Left renal cortex interstitium (tissue), 4 donors: ENCODE data around the gene ZNF446. TPM values are rescaled to one million over a fixed set of nuclear protein-coding genes. Genes with fewer than 3 reads are reported as not detected.
A peak's percentile ranks its signal among the peaks of the same experiment; 100 is the strongest.
"Not testable (repeated sequence)": the region's sequence is repeated elsewhere in the genome, so short reads cannot be mapped to it uniquely, and the experiment has no call there.

ENCODE experiments used
- DNase-seq, 4 donors: peaks; one replicate each; pipeline ENCODE4 v3.0.0-alpha.2; 2013; ENCODE audit warnings: low read depth in 4 of 4, low spot score in 2 of 4, missing footprints in 1 of 4
- polyA plus RNA-seq, 4 donors: library from polyadenylated mRNA; unstranded; fragments of 120-200 nt; gene quantifications; one replicate each; pipeline ENCODE4 v1.2.1, GENCODE V29; 2013; ENCODE audit not compliant: insufficient read length in 4 of 4

The ZNF446 gene
- 10 to 100 TPM; 12.4 to 24.5 (median 17.9) TPM for polyA plus RNA-seq

DNA sequence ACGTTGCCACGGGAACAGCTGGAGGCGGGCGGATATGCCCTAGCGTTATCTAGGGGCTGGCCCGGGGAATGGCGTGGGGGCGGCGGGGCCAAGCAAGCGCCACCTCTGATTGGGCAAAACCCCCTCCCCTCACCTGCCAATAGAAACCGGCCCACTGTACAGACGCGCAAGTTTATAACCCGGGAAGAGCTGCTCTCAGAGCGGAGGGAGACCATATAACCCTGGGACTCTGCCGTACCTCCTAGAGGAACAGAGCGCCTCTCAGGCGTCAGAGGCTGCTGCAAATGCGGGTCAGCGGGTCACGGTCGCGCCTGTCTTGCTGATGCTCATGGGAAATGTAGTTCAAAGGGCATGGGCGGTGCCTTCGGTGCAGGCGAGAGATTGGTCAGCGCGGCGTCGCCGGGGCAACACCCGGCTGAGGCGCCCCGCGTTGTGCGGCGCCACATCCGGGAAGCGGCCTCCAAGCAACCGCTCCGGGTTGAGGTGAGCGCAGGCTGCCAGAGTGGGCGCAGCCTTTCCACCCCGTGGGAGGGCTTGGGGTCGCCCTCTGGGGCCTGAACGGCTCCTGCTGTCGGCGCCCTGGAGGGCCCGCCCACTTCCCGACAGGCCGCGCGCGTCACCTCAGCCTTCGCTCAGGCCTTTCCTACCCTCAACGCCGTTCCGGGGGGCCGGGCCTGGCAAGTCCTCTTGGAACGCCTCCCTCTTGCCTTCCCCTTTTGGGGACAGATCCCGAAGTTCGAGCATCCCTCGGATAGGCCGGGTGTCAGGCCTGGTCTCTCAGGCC, at the start of gene ZNF446:
Gene ZNF446, plus strand, starts transcription at position 639 of the 784 bp plus-strand sequence. CDS start 867 bp downstream, outside the sequence.
- DNase-seq, result peak; percentile 93 to 97 (median 94)

DNA sequence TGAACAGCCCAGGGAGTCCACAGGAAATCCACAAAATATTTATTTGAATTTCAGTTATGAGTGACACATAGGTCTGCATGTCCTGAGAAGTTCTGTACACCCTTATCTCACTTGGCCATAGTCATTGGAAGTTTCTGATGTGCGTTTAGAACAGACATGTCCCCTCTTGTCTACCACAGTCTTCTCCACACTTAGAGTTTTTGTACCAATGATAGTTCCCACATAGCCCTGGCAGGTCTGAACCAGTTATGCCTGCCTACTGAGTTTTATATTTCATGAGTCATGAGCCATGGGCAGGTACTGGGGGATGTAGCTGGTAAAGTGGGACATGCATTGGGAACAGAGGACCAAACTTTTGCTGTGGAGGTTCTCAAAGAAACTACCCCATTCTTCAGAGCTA, 47.5 kb upstream of the ZNF446 start:
- no peak for DNase-seq

DNA sequence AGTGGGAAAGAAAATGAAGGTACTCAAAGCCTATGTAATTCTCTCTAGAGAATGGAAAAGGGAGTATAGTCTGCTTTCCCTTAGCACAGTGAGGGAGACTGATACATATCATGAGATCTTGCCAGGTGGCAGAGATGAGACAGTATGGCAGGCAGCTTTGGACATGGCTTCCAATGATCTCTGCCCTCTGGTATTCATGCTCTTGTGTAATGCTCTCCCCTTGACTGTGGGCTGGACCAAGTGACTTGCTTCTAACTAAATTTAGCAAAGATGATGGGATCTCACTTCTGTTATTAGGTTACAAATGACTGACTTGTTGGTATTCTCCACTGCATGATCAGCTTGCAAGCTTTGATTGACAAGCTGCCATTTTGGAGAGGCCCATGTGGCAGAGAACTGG, 46.4 kb upstream of the ZNF446 start:
- DNase-seq, result no peak

DNA sequence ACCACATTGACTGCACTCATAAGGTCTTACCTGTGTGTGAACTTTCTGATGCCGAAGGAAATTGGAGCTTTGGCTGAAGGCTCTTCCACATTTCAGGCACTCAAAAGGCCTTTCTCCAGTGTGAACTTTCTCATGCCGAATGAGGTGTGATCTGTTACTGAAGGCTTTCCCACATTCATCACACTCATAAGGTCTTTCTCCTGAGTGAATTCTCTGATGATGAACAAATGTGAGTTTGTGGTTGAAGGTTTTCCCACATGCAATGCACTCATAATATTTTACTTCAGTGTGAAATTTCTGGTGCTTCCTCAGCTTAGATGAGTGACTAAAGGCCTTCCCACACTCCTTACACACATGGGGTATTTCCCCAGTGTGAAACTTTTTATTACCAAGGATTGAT, 41.9 kb upstream of the ZNF446 start:
- DNase-seq, result no peak

DNA sequence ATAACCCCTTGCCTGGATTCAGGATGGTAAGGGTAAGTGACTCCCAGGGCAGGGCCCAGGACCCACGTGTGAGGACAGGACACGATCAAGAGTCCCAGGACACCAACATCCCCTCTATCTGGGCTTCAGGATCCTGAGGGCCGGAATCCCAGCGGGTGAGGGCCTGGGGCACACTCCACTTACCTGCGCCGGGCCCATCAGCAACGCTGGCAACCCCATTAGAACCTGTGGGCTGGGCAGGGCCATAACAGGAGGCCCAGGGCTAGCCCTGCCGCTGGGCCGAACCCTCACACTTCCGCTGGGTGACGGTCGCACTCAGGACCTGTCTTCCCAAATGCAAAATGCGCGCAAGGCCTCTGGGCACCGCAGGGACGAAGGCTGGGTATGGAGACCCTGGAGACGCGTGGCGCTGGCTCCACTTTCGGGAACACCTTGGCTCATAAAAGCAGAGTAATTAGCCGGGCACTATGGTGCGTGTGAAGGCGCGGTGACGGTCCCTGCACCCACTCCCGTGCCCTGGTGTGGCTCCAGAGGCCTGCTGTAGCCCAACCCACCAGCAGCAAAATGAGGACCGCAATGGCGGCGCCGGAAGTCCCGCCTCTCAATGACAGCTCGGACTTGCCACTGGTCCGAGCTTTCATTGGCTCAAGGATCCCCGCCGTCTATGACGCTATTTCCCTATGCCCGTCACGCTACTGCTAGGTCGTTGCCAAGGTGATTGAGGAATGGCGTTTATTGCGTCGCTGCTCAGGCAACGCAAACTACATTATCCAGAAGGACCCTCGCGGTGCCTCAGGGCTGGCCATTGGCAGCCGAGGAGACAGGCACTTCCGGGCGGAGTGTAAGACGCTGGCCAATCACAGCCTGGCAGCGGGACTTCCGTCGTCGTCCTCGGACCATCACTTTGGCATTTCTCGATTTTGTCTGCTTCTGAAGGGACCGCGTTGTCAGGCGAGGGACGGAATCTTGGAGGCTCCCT, 36.3 kb upstream of the ZNF446 start, which contains the start of gene ZNF132:
Gene ZNF132, minus strand, starts transcription at position 578 of the 979 bp plus-strand sequence. Its CDS starts 332 bp downstream, at position 246.
- DNase-seq, result peak; percentile 97 to 99 (median 98)

DNA sequence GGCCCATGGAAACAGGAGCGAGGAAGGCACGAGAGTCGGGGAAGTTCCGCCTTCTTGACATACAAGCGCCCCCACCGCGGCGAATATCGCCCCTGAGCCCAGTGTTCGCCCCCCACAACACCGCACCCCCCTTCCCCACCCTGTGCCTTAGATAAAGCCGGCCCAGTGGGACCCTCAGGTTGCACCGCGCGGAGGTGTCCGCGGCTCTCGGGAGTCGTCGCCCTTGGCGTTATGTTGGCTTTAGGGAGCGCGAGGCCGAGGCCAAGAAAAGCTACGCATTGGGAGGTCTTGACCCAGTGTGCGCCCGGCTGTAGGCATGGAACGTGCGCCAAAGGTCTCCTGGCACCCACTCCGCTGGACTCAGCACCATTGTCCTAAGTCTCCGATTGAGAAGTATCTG, 35.6 kb upstream of the ZNF446 start:
- DNase-seq, result no peak

DNA sequence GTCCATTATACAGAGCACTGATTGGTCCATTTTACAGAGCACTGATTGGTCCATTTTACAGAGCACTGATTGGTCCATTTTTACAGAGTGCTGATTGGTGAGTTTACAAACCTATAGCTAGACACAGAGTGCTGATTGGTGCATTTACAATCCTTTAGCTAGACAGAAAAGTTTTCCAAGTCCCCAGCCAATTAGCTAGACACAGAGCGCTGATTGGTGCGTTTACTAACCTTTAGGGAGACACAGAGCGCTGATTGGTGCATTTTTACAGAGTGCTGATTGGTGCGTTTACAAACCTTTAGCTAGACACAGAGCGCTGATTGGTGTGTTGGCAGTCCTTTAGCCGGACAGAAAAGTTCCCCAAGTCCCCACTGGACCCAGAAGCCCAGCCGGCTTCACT, 33.2 kb upstream of the ZNF446 start:
- not testable (repeated sequence) for DNase-seq

DNA sequence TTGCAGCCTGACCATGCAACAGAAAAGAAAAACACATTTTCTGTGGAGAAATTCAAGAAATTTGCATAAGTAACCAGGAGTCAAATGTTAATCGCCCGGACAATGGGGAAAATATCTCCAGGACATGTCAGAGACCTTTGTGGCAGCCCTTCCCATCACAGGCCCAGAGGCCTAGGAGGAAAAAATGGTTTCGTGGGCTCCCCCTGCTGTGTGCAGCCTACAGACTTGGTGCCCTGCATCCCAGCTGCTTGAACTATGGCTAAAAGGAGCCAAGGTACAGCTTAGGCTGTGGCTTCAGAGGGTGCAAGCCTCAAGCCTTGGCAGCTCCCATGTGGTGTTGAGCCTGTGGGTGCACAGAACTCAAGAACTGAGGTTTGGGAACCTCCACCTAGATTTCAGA, 27.3 kb upstream of the ZNF446 start:
- not testable (repeated sequence) for DNase-seq

DNA sequence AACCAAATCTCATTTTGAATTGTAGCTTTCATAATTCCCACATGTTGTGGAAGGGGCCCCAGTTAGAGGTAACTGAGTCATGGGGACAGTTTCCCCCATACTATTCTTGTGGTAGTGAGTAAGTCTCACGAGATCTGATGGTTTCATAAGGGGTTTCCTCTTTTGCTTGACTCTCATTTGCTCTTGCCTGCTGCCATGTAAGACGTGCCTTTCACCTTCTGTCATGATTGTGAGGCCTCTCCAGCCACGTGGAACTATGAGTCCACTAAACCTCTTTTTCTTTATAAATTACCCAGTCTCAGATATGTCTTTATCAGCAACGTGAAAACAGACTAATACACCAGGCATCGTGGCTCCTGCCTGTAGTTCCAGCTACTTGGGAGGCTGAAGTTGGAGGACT, 26.2 kb upstream of the ZNF446 start:
- DNase-seq, result not testable (repeated sequence)

DNA sequence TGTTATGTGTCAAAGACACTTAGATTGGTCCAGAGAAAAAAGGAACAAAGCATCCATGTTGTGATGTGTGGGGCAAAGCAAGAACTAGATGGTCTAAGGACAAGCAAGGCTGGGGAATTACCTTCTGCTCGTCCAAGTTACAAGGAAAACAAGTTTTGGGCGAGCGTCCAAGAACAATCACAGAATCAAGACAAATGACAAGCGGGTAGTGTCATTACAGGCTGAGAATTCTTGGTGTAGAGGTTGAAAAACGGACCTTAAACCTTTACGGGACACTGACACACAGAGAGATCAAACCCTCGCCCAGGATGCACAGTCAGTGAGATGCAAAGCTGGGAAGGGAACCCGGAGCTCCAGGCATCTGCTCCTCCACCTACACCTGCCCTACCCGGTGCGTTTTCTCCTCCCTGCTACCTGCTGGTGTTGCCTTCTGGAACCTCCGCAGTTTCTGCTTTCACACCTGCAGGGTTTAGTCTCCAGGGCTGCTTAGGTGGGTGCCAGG, 25.2 kb upstream of the ZNF446 start:
- DNase-seq, result peak in 1 of 4 donors; percentile 20

DNA sequence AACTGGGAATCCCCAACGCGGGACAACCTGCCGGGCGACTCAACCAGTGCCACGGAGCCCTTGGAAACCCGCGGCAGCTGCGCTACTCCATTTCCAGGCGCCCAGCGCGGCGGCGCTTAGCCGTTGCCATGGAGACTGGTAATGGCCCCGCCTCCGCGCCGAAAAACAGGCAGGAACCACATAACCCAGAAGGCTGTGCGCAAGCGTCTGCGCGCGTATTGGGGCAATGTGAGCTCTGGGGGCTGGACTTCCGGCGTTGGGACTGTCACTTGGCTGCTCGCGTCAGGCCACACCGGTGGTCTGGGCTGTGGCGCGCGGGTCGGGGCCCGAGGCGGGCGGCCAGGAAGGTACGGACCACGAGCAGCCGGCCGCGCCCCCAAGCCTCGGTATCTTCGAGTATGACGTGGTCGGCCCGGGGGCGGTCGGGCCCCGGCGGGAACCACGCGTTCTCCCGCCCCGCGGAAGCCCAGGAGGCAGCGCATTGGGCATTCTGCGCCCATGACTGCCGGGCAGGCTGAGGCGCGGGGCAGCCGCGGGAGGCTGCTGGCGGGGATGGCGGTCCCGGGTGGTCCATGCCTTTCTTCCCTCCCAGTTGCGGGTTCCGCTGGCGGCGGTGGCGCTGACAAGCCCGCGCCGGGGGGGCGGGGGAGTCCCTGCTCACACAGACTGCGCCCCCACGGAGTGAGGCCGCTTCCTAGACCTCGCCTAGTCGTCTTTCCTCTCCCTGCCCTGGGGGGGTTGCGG, 24.6 kb upstream of the ZNF446 start, which contains the start of gene ZNF324B:
Gene ZNF324B, plus strand, starts transcription at position 265 of the 744 bp plus-strand sequence. CDS start 2,080 bp downstream, outside the sequence.
- DNase-seq, result peak; percentile 80 to 97 (median 88)

DNA sequence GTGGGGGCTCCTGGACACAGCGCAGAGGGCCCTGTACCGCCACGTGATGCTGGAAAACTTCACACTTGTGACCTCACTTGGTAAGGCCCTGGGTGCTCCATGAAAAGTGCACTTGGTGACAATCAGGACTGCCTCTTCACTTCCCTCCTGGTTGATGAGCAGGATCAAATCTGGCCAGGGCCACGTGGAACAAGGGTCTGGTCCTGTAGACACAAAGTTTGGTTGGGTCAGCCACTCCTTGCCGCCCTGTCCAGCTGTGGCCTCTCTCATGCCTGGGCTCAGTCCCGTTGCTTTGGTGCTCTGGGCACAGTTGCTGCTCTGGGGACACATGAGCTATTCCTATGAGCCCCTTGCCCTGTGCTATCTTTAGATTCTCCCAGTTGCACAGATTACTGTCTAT, 22.4 kb upstream of the ZNF446 start:
- no peak for DNase-seq

DNA sequence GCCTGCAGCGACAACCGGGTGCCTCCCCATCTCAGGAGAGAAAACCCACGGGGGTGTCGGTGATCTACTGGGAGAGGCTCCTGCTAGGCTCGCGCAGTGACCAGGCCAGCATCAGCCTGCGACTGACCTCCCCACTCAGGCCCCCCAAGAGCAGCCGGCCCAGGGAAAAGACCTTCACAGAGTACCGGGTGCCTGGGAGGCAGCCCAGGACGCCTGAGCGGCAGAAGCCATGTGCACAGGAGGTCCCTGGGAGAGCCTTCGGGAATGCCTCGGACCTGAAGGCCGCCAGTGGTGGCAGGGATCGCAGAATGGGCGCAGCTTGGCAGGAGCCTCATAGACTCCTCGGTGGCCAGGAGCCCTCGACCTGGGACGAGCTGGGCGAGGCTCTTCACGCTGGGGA, 20.8 kb upstream of the ZNF446 start:
- no peak for DNase-seq

DNA sequence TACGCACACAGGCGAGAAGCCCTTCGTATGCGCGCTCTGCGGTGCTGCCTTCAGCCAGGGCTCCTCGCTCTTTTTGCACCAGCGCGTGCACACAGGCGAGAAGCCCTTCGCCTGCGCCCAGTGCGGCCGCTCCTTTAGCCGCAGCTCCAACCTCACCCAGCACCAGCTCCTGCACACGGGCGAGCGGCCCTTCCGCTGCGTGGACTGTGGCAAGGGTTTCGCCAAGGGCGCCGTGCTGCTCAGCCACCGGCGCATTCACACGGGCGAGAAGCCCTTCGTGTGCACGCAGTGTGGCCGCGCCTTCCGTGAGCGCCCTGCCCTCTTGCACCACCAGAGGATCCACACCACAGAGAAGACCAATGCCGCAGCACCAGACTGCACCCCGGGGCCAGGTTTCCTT, 20.0 kb upstream of the ZNF446 start:
- DNase-seq, result no peak

DNA sequence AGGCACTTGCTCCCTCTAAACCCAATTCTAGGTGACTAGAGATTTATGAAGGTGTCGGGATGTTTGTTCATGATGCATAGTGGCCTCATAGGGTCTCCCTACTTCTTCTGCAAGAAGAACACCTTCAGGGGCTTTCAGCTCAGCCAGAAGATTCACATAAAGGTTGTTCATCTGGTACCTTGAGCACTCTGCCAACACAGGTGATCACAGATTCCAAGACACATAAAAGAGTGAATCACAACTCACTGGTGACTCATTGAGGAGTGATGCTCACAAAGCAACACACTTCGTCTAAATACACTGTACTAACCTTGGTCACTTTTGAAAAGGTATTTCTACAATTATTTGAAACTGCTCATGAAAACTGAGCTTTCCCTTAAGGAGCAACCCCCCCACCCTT, 16.1 kb upstream of the ZNF446 start:
- no peak for DNase-seq

DNA sequence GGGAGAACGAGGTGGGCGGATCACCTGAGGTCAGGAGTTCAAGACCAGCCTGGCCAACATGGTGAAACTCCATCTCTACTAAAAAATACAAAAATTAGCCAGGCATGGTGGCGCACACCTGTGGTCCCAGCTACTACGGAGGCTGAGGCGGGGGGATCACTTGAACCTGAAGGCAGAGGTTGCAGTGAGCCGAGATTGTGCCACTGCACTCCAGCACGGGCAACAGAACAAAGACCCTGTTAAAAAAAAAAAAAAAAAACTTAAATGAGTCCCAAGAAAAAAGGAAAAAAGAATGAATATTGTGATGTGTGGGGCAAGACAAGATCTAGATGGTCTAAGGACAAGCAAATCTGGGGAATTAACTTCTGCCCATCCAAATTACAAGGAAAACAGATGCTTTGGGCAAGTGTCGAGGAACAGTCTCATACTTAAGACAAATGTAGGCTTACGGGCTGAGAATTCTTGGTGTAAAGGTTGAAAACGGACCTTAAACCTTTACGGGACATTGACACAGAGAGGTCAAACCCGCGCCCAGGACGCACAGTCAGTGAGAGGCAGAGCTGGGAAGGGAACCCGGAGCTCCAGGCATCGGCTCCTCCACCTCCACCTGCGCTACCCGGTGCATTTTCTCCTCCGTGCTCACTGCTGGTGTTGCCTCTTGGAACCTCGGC, 9.9 kb upstream of the ZNF446 start:
- no peak for DNase-seq

DNA sequence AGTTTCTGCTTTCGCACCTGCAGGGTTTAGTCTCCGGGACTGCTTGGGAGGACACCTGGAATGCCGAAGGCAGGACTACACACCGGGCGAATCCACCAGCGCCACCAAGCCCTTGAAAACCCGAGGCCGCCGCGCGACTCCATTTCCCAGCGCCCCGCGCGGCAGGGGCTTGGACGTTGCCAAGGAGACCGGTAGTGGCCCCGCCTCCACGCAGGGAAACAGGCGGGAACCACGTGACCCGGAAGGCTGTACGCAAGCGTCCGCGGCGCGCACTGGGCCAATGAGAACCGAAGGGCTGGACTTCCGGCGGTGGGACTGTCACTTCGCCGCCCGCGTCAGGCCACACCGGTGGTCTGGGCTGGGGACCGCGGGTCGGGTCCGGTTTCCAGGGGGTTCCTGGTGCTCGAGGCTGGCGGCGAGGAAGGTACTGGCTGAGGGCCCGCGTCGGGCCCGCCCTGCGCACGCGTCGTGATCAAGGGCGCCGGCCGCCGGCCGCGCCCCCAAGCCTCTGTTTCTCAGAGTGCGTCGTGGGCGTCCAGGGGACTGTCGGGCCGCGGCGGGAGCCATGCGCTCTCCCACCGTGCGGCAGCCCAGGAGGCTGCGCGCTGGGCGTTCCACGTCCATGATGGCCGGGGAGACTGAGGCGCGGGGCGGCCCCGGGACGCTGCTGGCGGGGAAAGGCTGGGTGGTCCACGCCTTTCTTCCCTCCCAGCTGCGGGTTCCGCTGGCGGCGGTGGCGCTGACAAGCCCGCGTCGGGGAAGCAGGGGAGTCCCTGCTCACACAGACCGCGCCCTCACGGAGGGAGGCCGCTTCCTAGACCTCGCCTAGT, 9.2 kb upstream of the ZNF446 start, which contains the start of gene ZNF324:
Gene ZNF324, plus strand, starts transcription at position 321 of the 830 bp plus-strand sequence. CDS start 2,106 bp downstream, outside the sequence.
- peak; percentile 86 to 95 (median 92) for DNase-seq

DNA sequence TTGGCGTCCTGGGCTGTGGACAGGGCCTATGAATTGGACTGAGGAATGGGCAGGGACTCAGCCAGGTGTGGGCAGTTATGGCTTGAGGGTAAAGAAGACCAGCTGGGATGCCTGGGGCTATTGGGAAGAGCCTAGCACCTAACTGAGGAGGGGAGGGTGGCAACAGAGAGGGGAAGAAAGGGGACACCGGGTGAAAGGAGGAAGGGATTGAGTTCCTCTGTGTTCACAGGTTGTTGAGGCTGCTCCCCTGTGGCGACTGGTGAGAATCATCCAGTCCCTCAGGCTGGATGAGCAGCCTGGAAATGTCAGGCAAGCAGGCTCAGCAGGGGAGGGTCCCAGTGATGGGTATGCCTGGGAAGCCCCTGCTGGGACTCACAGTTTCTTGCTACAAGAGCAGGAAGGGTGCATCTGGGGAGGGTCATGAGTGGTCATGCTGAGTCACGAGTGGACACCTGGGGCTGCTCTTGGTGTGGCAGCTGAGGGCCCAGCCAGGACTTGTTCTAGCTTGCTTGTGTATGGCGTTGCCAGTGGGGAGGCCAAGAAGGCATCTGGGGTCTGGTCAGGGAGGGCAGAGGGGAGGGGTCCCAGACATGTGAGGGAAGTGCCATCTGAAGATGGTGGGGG, 7.8 kb upstream of the ZNF446 start:
- DNase-seq, result no peak
